ENCODE data around the gene CCNQ.

DNA sequence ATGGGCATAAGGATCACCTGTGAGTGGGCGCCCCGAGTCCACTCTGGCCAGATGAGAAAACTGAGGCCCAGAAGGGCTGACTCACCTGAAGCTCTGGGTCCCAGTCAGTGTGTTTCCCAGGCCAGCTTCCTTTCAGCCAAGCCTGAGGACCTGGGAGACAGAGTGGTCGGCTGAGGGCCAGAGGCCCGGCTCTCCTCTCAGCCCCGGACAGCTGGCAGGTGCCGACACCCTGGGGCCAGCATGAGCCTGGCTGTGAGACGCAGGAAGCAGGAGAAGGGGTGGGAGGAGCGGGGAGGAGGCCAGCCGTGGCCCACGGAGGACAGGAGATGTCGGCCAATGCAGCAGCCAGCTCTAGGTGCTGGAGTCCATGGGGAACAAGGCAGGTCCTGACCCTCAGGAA lies 52.6 kb downstream of the CCNQ start:
- TF ChIP-seq CTCF (IDR thresholded peaks at IDR 0.05; ENCODE audit: low read depth, low read length, missing input control) (no peak), TAF1 (conservative IDR thresholded peaks at IDR 0.05) (no peak), RAD21 (IDR thresholded peaks at IDR 0.05) (no peak), HNF4G (IDR thresholded peaks at IDR 0.05) (no peak), ZBTB33 (IDR thresholded peaks at IDR 0.05) (no peak), NR2F2 (IDR thresholded peaks at IDR 0.05) (no peak)
- TF ChIP-seq, protein P1, sequence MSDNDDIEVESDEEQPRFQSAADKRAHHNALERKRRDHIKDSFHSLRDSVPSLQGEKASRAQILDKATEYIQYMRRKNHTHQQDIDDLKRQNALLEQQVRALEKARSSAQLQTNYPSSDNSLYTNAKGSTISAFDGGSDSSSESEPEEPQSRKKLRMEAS (IDR thresholded peaks at IDR 0.05), result no peak

Data from liver (tissue), 3 donors.